ENCODE measurements around the gene DUOX2.

Gene DUOX2

GRCh38 chr15:45131510-45131909 is 17.5 kb upstream of the DUOX2 start:
- Histone ChIP-seq H3K9me3 (ENCODE audit: control insufficient read depth in 2 of 2, low read length in 2 of 2) (no peaks in the 10 kb centered on the region), H3K27ac (ENCODE audit: low read depth in 2 of 2, low read length in 2 of 2) (no peak overlapping the region), H3K36me3 (ENCODE audit: control insufficient read depth in 2 of 2, insufficient read depth in 2 of 2, low read length in 2 of 2) (no peaks in the 10 kb centered on the region), H3K4me1 (ENCODE audit: control insufficient read depth in 2 of 2, insufficient read depth in 2 of 2, low read length in 2 of 2) (peaks cover 6 to 7% of the 10 kb centered on the region in 2 donors), H3K27me3 (ENCODE audit: control insufficient read depth in 2 of 2, insufficient read depth in 2 of 2, low read length in 2 of 2) (peaks cover 36 to 41% of the 10 kb centered on the region in 2 donors), H3K9ac (ENCODE audit: low read depth in 1 of 2, low read length in 2 of 2) (no peak overlapping the region), H3K4me3 (ENCODE audit: low read length in 2 of 2) (no peak overlapping the region)

- H3K27ac ChIP-seq (ENCODE audit: low read depth in 2 of 2, low read length in 2 of 2): no peak overlapping the region
Observed at GRCh38 chr15:45130291-45131000, 16.5 kb upstream of the DUOX2 start.

DNA sequence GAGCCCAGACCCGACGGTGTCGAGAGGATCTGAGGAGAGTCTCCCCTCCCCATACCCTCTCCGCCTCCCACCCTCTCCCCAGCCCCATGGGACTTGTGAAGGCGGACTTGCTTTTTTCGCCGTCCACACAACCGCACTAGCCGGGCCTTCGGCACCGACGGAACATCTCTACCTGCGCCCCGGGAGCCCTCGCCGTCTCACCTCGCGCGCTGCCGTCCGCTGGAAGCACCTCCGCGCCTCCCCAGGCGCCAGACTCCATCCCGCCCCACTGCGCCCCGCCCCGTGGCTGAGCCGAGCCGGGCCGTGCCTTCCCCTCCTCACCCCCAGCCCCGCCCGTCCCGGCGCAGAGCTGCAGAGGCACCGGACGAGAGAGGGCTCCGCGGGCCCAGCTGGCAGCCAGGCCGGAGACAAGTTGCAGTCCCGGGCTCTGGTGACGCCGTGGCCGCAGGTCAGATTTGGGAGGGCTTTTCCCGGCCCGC is 15.7 kb upstream of the DUOX2 start, which contains the start of the genes DUOX1 and DUOXA1:
Gene DUOX1 (plus strand): TSS at position 344 of the 479 bp plus-strand sequence. CDS start 1,973 bp downstream, outside the sequence.
Gene DUOXA1 (minus strand): TSS at position 229 of the 479 bp plus-strand sequence. CDS start 6,865 bp downstream, outside the sequence.
- no peaks in the 10 kb centered on the region for H3K36me3 ChIP-seq (ENCODE audit: control insufficient read depth in 2 of 2, insufficient read depth in 2 of 2, low read length in 2 of 2)
- peaks cover 3 to 5% of the 10 kb centered on the region in 2 donors for H3K4me1 ChIP-seq (ENCODE audit: control insufficient read depth in 2 of 2, insufficient read depth in 2 of 2, low read length in 2 of 2)
- no peaks in the 10 kb centered on the region for H3K9me3 ChIP-seq (ENCODE audit: control insufficient read depth in 2 of 2, low read length in 2 of 2)
- H3K4me3 ChIP-seq (ENCODE audit: low read length in 2 of 2): peak within 1 kb of the TSS; percentile 33 to 42
- peaks cover 43 to 47% of the 10 kb centered on the region in 2 donors for H3K27me3 ChIP-seq (ENCODE audit: control insufficient read depth in 2 of 2, insufficient read depth in 2 of 2, low read length in 2 of 2)
- no peak within 1 kb of the TSS for H3K27ac ChIP-seq (ENCODE audit: low read depth in 2 of 2, low read length in 2 of 2)
- no peak within 1 kb of the TSS for H3K9ac ChIP-seq (ENCODE audit: low read depth in 1 of 2, low read length in 2 of 2)

More at GRCh38 chr15:45130291-45131000, 16.5 kb upstream of the DUOX2 start:
- H3K9ac ChIP-seq (ENCODE audit: low read depth in 1 of 2, low read length in 2 of 2): no peak overlapping the region
- no peaks in the 10 kb centered on the region for H3K9me3 ChIP-seq (ENCODE audit: control insufficient read depth in 2 of 2, low read length in 2 of 2)
- H3K4me1 ChIP-seq (ENCODE audit: control insufficient read depth in 2 of 2, insufficient read depth in 2 of 2, low read length in 2 of 2): peaks cover 6 to 7% of the 10 kb centered on the region in 2 donors
- H3K36me3 ChIP-seq (ENCODE audit: control insufficient read depth in 2 of 2, insufficient read depth in 2 of 2, low read length in 2 of 2): no peaks in the 10 kb centered on the region
- peaks cover 42 to 43% of the 10 kb centered on the region in 2 donors for H3K27me3 ChIP-seq (ENCODE audit: control insufficient read depth in 2 of 2, insufficient read depth in 2 of 2, low read length in 2 of 2)
- H3K4me3 ChIP-seq (ENCODE audit: low read length in 2 of 2): no peak overlapping the region

DNA sequence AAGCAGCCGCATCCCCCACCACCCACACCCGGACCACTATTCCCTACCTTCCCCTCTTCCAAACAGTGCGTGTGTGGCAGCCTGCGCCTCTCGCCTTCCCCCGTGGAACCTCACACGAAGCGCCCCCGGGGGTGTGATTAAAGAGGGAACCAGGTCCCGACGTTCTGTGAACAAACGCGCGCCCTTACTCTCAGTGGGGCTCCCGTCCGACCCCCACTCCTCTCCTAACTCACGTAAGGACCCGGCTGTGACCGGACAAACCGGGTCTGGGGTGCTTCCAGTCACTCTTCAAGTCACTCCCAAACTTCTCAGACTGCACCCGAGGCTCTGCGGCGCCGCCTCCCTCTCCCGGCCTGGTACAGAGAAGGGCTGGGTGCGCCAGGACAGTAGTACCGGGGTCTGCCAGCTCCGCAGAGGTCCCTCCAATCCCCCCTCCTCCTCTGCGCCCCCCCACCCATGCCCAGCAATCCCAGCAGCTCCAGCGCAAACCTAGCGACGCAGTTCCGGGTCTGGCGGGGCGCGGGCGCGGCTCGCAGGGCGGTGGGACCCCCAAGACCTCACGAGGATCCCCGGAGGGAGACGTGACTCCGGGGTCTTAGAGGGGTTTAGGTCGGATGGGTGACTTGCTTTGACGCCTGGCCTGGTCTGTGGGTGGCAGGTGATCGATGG is 15.1 kb upstream of the DUOX2 start:
- Histone ChIP-seq H3K4me1 (ENCODE audit: control insufficient read depth in 2 of 2, insufficient read depth in 2 of 2, low read length in 2 of 2) (peaks cover 3 to 5% of the 10 kb centered on the region in 2 donors), H3K9ac (ENCODE audit: low read depth in 1 of 2, low read length in 2 of 2) (no peak overlapping the region), H3K9me3 (ENCODE audit: control insufficient read depth in 2 of 2, low read length in 2 of 2) (no peaks in the 10 kb centered on the region), H3K27me3 (ENCODE audit: control insufficient read depth in 2 of 2, insufficient read depth in 2 of 2, low read length in 2 of 2) (peaks cover 40 to 47% of the 10 kb centered on the region in 2 donors), H3K36me3 (ENCODE audit: control insufficient read depth in 2 of 2, insufficient read depth in 2 of 2, low read length in 2 of 2) (no peaks in the 10 kb centered on the region), H3K4me3 (ENCODE audit: low read length in 2 of 2) (peak overlapping the region; percentile 33 to 42), H3K27ac (ENCODE audit: low read depth in 2 of 2, low read length in 2 of 2) (no peak overlapping the region)

DNA sequence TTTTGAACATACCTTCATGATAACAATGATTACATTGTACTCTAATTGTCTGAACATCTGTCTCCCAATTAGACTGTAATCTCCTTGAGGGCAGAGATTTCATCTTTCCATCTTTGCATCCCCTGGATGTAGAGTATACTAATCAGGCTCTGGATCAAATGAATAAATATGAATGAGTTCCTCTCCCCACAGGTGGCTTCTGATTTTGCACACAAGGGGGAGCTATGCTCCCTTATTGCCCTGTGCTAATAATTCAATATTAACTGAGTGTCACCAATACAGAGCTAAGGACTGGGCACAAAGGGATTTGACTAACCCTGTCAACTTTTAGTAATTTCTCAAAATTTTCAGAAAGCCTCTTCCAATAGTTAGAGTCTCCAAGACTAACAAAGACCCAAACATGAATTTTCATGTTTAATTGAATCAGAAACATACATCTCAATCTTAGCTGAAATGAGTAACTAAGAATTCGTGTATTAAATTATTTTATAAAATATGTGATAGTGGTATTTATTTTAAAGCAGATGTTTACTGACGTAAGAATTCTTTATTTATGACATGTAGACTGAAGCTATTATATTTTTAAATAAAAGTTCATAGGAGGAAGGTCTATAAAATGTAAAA is 12.7 kb upstream of the DUOX2 start:
- no peak overlapping the region for H3K27ac ChIP-seq (ENCODE audit: low read depth in 2 of 2, low read length in 2 of 2)
- no peak overlapping the region for H3K4me3 ChIP-seq (ENCODE audit: low read length in 2 of 2)
- H3K9ac ChIP-seq (ENCODE audit: low read depth in 1 of 2, low read length in 2 of 2): no peak overlapping the region
- H3K4me1 ChIP-seq (ENCODE audit: control insufficient read depth in 2 of 2, insufficient read depth in 2 of 2, low read length in 2 of 2): peaks cover 3 to 5% of the 10 kb centered on the region in 2 donors
- no peaks in the 10 kb centered on the region for H3K36me3 ChIP-seq (ENCODE audit: control insufficient read depth in 2 of 2, insufficient read depth in 2 of 2, low read length in 2 of 2)
- H3K27me3 ChIP-seq (ENCODE audit: control insufficient read depth in 2 of 2, insufficient read depth in 2 of 2, low read length in 2 of 2): peaks cover 36 to 40% of the 10 kb centered on the region in 2 donors
- no peaks in the 10 kb centered on the region for H3K9me3 ChIP-seq (ENCODE audit: control insufficient read depth in 2 of 2, low read length in 2 of 2)

GRCh38 chr15:45123397-45123796 is 9.4 kb upstream of the DUOX2 start:
- no peaks in the 10 kb centered on the region for H3K36me3 ChIP-seq (ENCODE audit: control insufficient read depth in 2 of 2, insufficient read depth in 2 of 2, low read length in 2 of 2)
- peaks cover 22 to 27% of the 10 kb centered on the region in 2 donors for H3K27me3 ChIP-seq (ENCODE audit: control insufficient read depth in 2 of 2, insufficient read depth in 2 of 2, low read length in 2 of 2)

DNA sequence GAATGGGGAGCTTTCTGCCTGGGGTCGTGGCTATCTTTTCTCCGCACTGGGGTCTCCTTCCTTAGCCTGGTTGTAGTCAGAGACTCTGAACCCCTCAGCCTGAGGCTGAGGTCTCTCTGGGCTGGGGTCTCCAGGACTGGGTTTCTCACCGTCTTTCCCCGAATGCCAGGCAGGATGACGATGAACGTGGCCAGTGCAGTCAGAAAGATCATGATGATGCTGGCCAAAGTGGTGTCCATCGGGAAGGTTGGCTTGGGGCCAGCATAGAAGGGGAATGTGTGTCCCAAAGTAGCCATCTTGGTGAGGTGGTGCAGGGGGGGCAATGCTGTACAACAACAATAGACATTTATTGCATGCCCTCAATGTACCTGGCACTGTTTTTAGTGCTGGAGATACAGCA is 8.7 kb upstream of the DUOX2 start:
- Histone ChIP-seq H3K27me3 (ENCODE audit: control insufficient read depth in 2 of 2, insufficient read depth in 2 of 2, low read length in 2 of 2) (peaks cover 15 to 20% of the 10 kb centered on the region in 2 donors), H3K27ac (ENCODE audit: low read depth in 2 of 2, low read length in 2 of 2) (no peak overlapping the region), H3K4me1 (ENCODE audit: control insufficient read depth in 2 of 2, insufficient read depth in 2 of 2, low read length in 2 of 2) (peaks cover 0 to 1% of the 10 kb centered on the region in 2 donors), H3K9me3 (ENCODE audit: control insufficient read depth in 2 of 2, low read length in 2 of 2) (no peaks in the 10 kb centered on the region), H3K36me3 (ENCODE audit: control insufficient read depth in 2 of 2, insufficient read depth in 2 of 2, low read length in 2 of 2) (no peaks in the 10 kb centered on the region), H3K9ac (ENCODE audit: low read depth in 1 of 2, low read length in 2 of 2) (no peak overlapping the region), H3K4me3 (ENCODE audit: low read length in 2 of 2) (no peak overlapping the region)

More at GRCh38 chr15:45123397-45123796, 9.4 kb upstream of the DUOX2 start:
- H3K4me3 ChIP-seq (ENCODE audit: low read length in 2 of 2): no peak overlapping the region
- H3K9ac ChIP-seq (ENCODE audit: low read depth in 1 of 2, low read length in 2 of 2): no peak overlapping the region
- H3K4me1 ChIP-seq (ENCODE audit: control insufficient read depth in 2 of 2, insufficient read depth in 2 of 2, low read length in 2 of 2): no peaks in the 10 kb centered on the region
- H3K9me3 ChIP-seq (ENCODE audit: control insufficient read depth in 2 of 2, low read length in 2 of 2): no peaks in the 10 kb centered on the region
- no peak overlapping the region for H3K27ac ChIP-seq (ENCODE audit: low read depth in 2 of 2, low read length in 2 of 2)

GRCh38 chr15:45121706-45122417 is 7.9 kb upstream of the DUOX2 start:
- Histone ChIP-seq H3K9ac (ENCODE audit: low read depth in 1 of 2, low read length in 2 of 2) (no peak overlapping the region), H3K27ac (ENCODE audit: low read depth in 2 of 2, low read length in 2 of 2) (no peak overlapping the region), H3K4me1 (ENCODE audit: control insufficient read depth in 2 of 2, insufficient read depth in 2 of 2, low read length in 2 of 2) (peaks cover 0 to 2% of the 10 kb centered on the region in 2 donors), H3K27me3 (ENCODE audit: control insufficient read depth in 2 of 2, insufficient read depth in 2 of 2, low read length in 2 of 2) (peaks cover 18 to 21% of the 10 kb centered on the region in 2 donors), H3K4me3 (ENCODE audit: low read length in 2 of 2) (no peak overlapping the region), H3K9me3 (ENCODE audit: control insufficient read depth in 2 of 2, low read length in 2 of 2) (no peaks in the 10 kb centered on the region), H3K36me3 (ENCODE audit: control insufficient read depth in 2 of 2, insufficient read depth in 2 of 2, low read length in 2 of 2) (no peaks in the 10 kb centered on the region)

- Histone ChIP-seq H3K9ac (ENCODE audit: low read depth in 1 of 2, low read length in 2 of 2) (no peak overlapping the region), H3K27me3 (ENCODE audit: control insufficient read depth in 2 of 2, insufficient read depth in 2 of 2, low read length in 2 of 2) (peaks cover 19 to 20% of the 10 kb centered on the region in 2 donors), H3K36me3 (ENCODE audit: control insufficient read depth in 2 of 2, insufficient read depth in 2 of 2, low read length in 2 of 2) (no peaks in the 10 kb centered on the region), H3K4me3 (ENCODE audit: low read length in 2 of 2) (no peak overlapping the region), H3K4me1 (ENCODE audit: control insufficient read depth in 2 of 2, insufficient read depth in 2 of 2, low read length in 2 of 2) (peaks cover 0 to 2% of the 10 kb centered on the region in 2 donors), H3K9me3 (ENCODE audit: control insufficient read depth in 2 of 2, low read length in 2 of 2) (no peaks in the 10 kb centered on the region), H3K27ac (ENCODE audit: low read depth in 2 of 2, low read length in 2 of 2) (no peak overlapping the region)
Observed at GRCh38 chr15:45121020-45121419, 7.0 kb upstream of the DUOX2 start.

Measured in mucosa of rectum (tissue), 2 donors.